Esophagus (tissue), 2 donors: ENCODE data around the gene MYL5. TPM values are rescaled to one million over a fixed set of nuclear protein-coding genes. Genes with fewer than 3 reads are reported as not detected.
A peak's percentile ranks its signal among the peaks of the same experiment; 100 is the strongest.

Experiments
- H3K27ac ChIP-seq, 2 donors: one replicate each; pipeline ENCODE4 v1.5.1; 2013; ENCODE audit warnings: low read depth in 2 of 2, mild to moderate bottlenecking in 2 of 2, inconsistent platforms in 1 of 2, low read length in 1 of 2, moderate library complexity in 1 of 2
- H3K27me3 ChIP-seq, 2 donors: one replicate each; pipeline ENCODE4 v1.6.1; 2013; ENCODE audit warnings: low read length in 2 of 2, control low read depth in 1 of 2, mild to moderate bottlenecking in 1 of 2; ENCODE audit not compliant: insufficient read depth in 2 of 2, control insufficient read depth in 1 of 2
- H3K36me3 ChIP-seq, 2 donors: one replicate each; pipeline ENCODE4 v1.6.1; 2013; ENCODE audit warnings: low read length in 1 of 2; ENCODE audit not compliant: control insufficient read depth in 2 of 2, insufficient read depth in 2 of 2
- H3K4me1 ChIP-seq, 2 donors: one replicate each; pipeline ENCODE4 v1.6.1; 2013; ENCODE audit warnings: low read length in 1 of 2; ENCODE audit not compliant: control insufficient read depth in 2 of 2, insufficient read depth in 2 of 2
- H3K4me3 ChIP-seq, 2 donors: one replicate each; pipeline ENCODE4 v1.5.1; 2013; ENCODE audit warnings: low read length in 2 of 2, mild to moderate bottlenecking in 2 of 2, low read depth in 1 of 2, moderate library complexity in 1 of 2
- H3K9me3 ChIP-seq, 2 donors: one replicate each; pipeline ENCODE4 v1.6.1; 2013; ENCODE audit warnings: mild to moderate bottlenecking in 2 of 2, low read depth in 1 of 2, low read length in 1 of 2, moderate library complexity in 1 of 2; ENCODE audit not compliant: control insufficient read depth in 2 of 2, insufficient read depth in 1 of 2
- WGBS, 2 donors: extraction: QIAGEN DNeasy Blood & Tissue Kit; methylation state at CpG; one replicate each; pipeline ENCODE4 v1.1.7; 2013; 5-methylcytosine and 5-hydroxymethylcytosine counted together
- polyA plus RNA-seq, 2 donors: library from polyadenylated mRNA; stranded (reverse); fragments of 200-250 nt; gene quantifications; one replicate each; pipeline ENCODE4 v1.2.3, GENCODE V29; 2013
- donor health status: healthy with polysubstance abuse.
- donor health status: Bipolar disorder and iron deficiency.

The MYL5 gene
- polyA plus RNA-seq, 2 donors, result 17.9 to 22.4 TPM

DNA sequence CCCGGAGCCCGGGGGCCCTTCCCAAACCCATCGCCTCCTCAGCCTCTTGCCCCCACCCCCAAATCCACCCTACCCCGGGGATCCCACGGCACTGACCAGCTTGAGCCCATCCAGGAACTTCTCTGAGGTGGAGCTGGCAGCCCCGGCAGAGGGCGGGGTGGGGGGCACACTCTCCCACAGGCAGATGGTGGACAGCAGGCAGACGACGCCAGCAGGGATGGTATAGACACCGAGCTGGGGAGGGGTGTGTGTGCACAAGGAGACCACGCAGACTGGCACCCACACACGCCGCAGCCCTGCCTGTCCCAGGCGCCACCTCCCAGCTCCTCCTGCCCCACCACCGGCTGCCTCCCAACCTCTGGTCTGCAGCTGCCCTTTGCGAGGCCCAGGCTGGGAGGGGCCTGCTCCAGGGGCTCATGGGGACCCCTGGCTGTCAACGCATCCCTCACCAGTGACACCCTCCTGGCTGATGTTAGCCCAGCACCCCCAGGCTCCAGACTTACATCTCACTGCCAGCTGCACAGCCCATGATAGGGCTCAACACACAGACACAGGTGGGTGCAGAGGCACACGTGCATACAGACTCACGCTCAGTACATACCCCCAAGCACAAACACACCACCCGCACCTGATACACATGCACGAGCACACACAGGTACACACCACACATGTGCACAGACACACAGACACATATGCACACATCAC, 10.4 kb downstream of the MYL5 start:
- Histone ChIP-seq H3K27ac (no peak overlapping the region), H3K27me3 (no peaks in the 10 kb centered on the region), H3K9me3 (no peaks in the 10 kb centered on the region), H3K36me3 (no peaks in the 10 kb centered on the region), H3K4me3 (no peak overlapping the region), H3K4me1 (peaks cover 12 to 37% of the 10 kb centered on the region in 2 donors)
- WGBS, 2 donors, result 70 to 73% methylated on average over 21 of the region's 21 CpGs

DNA sequence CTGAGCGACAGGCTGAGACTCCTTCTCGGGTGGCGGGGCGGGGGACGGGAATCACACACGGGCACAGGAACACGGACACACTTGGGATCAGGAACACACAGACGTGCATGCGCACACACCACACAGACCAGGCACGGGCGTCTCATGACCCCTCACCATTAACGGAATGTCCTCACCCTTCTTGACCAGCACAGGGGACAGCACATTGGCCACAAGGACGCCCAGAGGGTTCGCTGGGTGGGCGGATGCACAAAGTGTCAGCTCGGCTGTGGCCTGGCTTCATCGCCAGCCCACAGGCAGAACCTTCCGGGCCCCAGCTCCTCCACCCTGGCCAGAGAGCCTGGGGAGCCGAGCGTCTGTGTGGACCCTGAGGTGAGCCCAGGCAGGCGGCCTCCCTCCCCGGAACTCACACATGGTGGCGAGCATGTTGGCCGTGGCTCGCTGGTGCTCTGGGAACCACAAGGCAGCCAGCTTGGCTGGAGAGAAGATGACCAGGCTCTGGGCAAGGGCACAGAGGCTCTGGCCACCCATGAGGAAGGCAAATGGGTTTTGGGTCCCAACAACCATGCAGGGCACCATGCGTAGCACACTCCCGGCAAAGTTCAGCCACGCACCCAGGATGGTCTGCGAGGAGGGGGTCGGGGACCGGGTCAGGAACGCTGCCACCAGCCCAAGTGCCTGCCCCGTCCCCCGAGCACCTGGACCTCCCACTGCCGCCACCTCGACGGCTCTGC, 11.5 kb downstream of the MYL5 start:
- Histone ChIP-seq H3K4me3 (no peak overlapping the region), H3K9me3 (no peaks in the 10 kb centered on the region), H3K27ac (no peak overlapping the region), H3K4me1 (peaks cover 11 to 34% of the 10 kb centered on the region in 2 donors), H3K27me3 (no peaks in the 10 kb centered on the region), H3K36me3 (peaks cover 0 to 2% of the 10 kb centered on the region in 2 donors)
- WGBS, 2 donors, result 92 to 94% methylated on average over 37 of the region's 37 CpGs

DNA sequence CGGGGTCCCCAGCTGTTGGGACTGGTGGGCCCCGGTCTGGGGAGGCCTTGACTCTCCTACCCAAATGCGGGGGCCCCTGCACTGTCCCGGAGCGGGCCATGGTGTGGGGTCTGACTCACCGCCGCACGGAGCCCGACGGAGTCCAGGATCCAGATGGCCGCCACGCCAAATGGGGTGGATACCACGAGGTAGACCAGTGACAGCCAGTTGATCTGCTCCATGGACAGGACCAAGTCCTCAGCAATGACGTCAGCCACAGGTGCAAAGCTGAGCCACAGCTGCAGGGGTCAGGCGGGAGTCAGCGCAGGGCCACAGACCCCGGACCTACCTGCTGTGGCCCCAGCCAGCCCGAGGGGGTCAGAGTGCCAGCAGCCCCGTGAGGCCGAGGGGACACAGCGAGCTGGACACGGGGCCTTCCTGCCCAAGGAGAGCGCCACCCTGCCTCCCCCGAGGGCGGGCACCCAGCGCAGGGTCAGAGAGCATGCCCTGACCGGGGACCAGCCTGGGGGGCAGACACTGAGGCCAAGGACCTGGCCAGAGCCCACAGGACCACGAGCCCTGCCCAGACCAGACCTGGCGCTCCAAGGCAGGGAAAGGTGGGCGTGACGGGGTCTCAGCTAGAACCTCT, 12.2 kb downstream of the MYL5 start:
- H3K27me3 ChIP-seq, result no peaks in the 10 kb centered on the region
- H3K4me3 ChIP-seq, result no peak overlapping the region
- H3K36me3 ChIP-seq, result peaks cover 0 to 2% of the 10 kb centered on the region in 2 donors
- H3K4me1 ChIP-seq, result peaks cover 6 to 34% of the 10 kb centered on the region in 2 donors
- no peaks in the 10 kb centered on the region for H3K9me3 ChIP-seq
- WGBS, 2 donors, result 92 to 93% methylated on average over 29 to 31 of the region's 31 CpGs
- no peak overlapping the region for H3K27ac ChIP-seq

DNA sequence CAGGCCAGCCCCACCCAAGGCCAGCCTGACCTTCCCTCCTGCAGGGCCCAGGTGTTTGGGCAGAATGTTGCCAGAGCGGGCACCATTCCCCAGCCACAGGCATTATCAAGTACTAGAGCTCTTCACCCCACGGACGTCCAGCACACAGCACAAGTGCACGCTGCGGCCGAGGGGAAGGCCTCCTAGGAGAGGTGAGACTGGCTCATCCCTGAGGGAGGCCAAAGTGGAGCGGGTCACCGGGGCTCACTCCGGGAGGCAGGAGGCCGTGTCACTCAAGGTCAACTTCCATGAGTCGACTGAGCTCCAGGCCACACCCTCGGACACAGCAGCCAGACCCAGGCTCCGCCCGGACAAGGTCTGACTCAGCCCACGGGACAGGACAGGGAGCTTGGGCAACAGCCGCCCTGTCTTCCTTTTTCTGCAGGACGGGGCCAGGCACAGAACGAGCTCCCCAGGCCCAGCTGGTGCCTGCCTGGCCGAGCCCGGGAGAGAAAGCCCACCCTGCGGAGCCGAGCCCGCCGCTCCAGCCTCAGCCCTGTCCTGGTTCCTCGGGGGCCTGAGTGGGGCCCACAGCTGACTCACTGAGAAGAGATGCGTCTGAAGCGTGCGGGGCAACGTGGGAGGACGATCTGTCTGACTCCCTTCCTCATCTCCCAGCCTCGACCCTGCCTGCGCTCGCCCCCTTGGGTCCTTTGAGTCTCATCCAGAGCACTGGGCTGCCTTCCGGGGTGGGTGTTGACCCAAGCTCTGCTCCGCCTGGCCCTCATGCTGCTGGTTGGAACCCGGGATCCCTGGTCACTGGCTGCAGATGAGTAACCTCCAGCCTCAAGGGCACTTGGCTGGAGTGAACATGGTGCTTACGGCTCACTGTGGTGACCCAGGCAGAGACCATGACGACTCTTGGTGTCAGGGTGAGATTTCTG, 13.0 kb downstream of the MYL5 start:
- peak overlapping the region; percentile 71 to 78 for H3K27ac ChIP-seq
- H3K27me3 ChIP-seq, result no peaks in the 10 kb centered on the region
- H3K4me1 ChIP-seq, result peaks cover 6 to 34% of the 10 kb centered on the region in 2 donors
- H3K9me3 ChIP-seq, result no peaks in the 10 kb centered on the region
- H3K36me3 ChIP-seq, result peaks cover 0 to 2% of the 10 kb centered on the region in 2 donors
- WGBS, 2 donors, result 56% methylated on average over 38 of the region's 38 CpGs
- H3K4me3 ChIP-seq, result peak overlapping the region in 1 of 2 donors; percentile 14

DNA sequence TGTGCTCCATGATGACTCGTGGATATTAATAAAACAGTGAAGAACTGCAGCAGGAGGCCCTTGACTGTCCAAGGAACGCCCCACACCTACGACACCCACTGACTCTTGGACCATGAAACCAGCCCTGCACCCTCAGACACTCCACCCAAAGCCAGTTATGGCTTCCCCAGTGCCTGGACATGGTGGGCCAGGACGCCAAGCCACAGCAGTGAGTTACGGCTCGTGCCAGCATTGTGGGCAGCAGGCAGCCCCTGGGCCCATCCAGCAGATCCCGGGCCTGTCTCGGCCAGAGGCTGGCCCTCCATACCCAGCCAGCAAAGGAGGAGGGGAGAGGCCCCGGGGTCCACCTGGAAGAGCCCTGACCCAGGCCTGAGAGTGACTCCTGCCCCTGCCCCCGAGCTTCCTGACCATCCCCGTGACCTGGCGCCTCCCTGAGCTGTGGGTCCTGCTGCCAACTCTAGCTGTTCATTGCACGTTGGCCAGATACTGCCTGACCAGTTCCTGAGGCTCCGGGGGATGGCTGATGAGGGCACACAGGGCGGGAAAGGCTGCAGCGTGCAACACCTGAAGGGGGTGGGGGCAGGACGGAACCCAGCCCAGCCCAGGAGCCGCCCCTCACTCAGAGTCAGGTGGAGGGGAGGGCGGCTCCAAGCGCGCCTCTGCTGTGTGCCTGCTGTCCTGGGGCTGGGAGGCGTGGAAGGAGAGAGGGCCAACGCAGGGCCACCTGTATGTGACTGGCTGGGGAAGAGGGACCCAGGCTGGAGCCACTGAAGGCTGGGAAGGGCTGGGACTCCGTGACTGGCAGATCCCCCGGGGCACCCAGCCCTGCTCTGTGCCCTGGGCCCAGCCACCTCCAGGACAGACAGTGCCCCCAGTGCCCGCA, 13.9 kb downstream of the MYL5 start:
- H3K27ac ChIP-seq, result peak overlapping the region; percentile 71 to 78
- peak overlapping the region; percentile 39 to 52 for H3K4me3 ChIP-seq
- 65% methylated on average over 26 of the region's 26 CpGs for WGBS, 2 donors
- peaks cover 0 to 2% of the 10 kb centered on the region in 2 donors for H3K36me3 ChIP-seq
- H3K4me1 ChIP-seq, result peaks cover 6 to 32% of the 10 kb centered on the region in 2 donors
- H3K27me3 ChIP-seq, result no peaks in the 10 kb centered on the region
- no peaks in the 10 kb centered on the region for H3K9me3 ChIP-seq

DNA sequence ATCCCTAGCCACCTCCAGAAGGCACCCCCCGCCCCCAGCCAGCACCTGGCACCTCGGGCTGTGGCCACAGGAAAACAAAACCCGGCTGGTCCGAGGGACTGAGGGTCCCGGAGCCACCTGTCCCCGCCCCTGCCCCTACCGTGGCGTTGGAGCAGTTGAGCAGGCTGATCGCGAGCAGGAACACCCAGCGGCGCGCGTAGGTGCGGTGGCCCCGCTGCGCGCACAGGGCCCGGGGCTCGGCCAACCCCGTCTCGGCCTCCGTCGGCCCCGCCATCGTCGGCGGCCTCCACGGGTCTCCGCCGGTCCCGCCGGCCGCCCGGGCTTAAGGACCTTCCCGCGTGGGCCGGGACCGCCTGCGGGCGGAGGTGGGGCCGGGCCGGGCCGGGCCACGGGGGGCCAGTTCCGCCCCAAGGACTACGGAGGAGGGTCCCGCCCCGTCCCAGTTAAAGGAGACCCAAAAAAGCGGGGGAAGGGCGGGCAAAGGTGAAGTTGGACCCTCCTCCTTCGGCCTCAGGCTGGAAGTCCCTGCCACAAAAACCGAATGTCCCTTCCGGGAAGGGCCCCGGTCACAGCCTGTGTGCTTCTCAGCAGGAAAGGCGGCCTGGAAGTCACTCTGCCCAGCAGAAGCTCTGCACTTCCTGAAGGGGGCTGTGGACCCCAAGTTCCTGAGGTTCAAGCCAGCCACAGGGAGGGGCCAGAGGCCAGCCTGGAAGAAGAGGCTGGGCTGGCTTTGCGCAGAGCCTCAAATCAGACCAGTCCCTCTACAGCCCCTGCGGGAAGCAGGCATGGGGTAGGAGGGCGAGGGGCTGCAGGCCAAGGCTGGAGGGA, 14.7 kb downstream of the MYL5 start, which contains the start of gene SLC49A3:
Gene SLC49A3 (minus strand): TSS at position 298 of the 828 bp plus-strand sequence. CDS start 24 bp downstream, at position 274.
- peaks cover 0 to 2% of the 10 kb centered on the region in 2 donors for H3K36me3 ChIP-seq
- H3K27me3 ChIP-seq, result no peaks in the 10 kb centered on the region
- H3K9me3 ChIP-seq, result no peaks in the 10 kb centered on the region
- 12 to 16% methylated on average over 42 to 59 of the region's 59 CpGs for WGBS, 2 donors
- peaks cover 6 to 28% of the 10 kb centered on the region in 2 donors for H3K4me1 ChIP-seq
- peak within 1 kb of the TSS; percentile 39 to 52 for H3K4me3 ChIP-seq
- H3K27ac ChIP-seq, result peak within 1 kb of the TSS; percentile 30 to 78

DNA sequence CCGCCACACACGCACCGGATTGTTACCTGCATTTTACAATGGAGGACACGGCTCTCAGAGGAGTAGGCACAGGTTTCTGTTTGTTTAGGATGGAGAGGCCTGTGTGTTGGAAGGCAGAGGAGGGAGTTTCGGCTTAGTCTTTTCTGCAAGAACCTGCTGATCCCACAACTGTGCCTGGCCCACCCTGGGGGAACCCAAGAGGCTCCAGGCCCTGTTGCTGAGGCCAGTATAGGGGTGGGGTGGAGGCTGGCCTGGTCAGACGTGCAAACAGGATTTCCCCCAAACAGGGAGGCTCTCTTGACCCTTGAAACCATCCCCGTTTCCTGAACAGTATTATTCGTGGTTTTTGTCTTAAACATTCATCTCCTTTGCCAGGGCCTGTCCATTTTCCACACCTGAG, 15.4 kb downstream of the MYL5 start:
- H3K27me3 ChIP-seq, result no peaks in the 10 kb centered on the region
- peaks cover 0 to 2% of the 10 kb centered on the region in 2 donors for H3K36me3 ChIP-seq
- H3K27ac ChIP-seq, result peak overlapping the region; percentile 30 to 78
- 79 to 90% methylated on average over 8 of the region's 8 CpGs for WGBS, 2 donors
- peak overlapping the region in 1 of 2 donors; percentile 52 for H3K4me3 ChIP-seq
- H3K9me3 ChIP-seq, result no peaks in the 10 kb centered on the region
- H3K4me1 ChIP-seq, result peaks cover 6 to 26% of the 10 kb centered on the region in 2 donors
